Right lobe of liver (tissue), 4 donors: Measurements from ENCODE around the gene MINK1.

ENCODE experiments used
- POLR2A ChIP-seq: fragments of 450-650 bp; IDR thresholded peaks from one replicate; pipeline ENCODE4 v1.6.1; 2017; ENCODE audit warnings: antibody characterized with exemption, mild to moderate bottlenecking
- TF ChIP-seq, protein P1 (sequence below), 4 donors: fragments of 200-600 bp in 3 of 4; fragments of 450-650 bp in 1 of 4; IDR thresholded peaks; one replicate each; pipeline versions ENCODE4 v1.5.1 to v1.8.0; 2016 to 2022; ENCODE audit warnings: antibody characterized with exemption in 4 of 4, mild to moderate bottlenecking in 2 of 4
- donor health status: DM: no; HTN: no; CAD: no.
- donor health status: DM: no; HTN: no; CAD: no.
- donor health status: DM: no; HTN: yes; CAD: no.

DNA sequence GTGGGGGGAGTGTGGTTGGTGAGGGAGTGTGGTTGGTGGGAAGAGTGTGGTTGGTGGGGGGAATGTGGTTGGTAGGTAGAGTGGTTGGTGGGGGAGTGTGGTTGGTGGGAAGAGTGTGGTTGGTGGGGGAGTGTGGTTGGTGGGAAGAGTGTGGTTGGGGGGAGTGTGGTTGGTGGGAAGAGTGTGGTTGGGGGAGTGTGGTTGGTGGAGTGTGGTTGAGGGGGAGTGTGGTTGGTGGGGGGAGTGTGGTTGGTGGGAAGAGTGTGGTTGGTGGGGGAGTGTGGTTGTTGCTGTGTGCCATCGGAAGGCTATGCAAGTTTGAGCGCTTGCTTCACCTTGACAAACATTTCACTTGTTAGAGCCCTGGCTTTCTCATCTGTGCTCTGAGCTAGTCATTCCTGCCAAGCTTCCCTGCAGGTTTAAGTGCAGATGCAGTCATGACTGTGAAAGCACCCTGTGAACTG lies 20.1 kb downstream of the MINK1 start:
- TF ChIP-seq, protein P1, sequence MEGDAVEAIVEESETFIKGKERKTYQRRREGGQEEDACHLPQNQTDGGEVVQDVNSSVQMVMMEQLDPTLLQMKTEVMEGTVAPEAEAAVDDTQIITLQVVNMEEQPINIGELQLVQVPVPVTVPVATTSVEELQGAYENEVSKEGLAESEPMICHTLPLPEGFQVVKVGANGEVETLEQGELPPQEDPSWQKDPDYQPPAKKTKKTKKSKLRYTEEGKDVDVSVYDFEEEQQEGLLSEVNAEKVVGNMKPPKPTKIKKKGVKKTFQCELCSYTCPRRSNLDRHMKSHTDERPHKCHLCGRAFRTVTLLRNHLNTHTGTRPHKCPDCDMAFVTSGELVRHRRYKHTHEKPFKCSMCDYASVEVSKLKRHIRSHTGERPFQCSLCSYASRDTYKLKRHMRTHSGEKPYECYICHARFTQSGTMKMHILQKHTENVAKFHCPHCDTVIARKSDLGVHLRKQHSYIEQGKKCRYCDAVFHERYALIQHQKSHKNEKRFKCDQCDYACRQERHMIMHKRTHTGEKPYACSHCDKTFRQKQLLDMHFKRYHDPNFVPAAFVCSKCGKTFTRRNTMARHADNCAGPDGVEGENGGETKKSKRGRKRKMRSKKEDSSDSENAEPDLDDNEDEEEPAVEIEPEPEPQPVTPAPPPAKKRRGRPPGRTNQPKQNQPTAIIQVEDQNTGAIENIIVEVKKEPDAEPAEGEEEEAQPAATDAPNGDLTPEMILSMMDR (IDR thresholded peaks at IDR 0.05) = no peak
- TF ChIP-seq POLR2A = no peak
